GM12801 (cell line): Measurements from ENCODE around the gene TPO.

Experiments
- CTCF ChIP-seq: IDR thresholded peaks from one replicate; pipeline ENCODE4 v1.5.1; 2011; ENCODE audit warnings: control low read depth; ENCODE audit not compliant: insufficient read length; ENCODE audit errors: extremely low read depth

TPO gene

GRCh38 chr2:1422131-1422530 is 8.9 kb downstream of the TPO start:
- no peak for TF ChIP-seq CTCF

- no peak for TF ChIP-seq CTCF
Measured at GRCh38 chr2:1422716-1423285, 9.5 kb downstream of the TPO start.

- TF ChIP-seq CTCF = no peak
Measured at GRCh38 chr2:1427086-1427485, 13.8 kb downstream of the TPO start.

- no peak for TF ChIP-seq CTCF
Measured at GRCh38 chr2:1429895-1430294, 16.6 kb downstream of the TPO start.

- TF ChIP-seq CTCF = no peak
Measured at GRCh38 chr2:1430491-1430890, 17.2 kb downstream of the TPO start.

GRCh38 chr2:1431886-1432400 is 18.7 kb downstream of the TPO start:
- TF ChIP-seq CTCF = no peak

GRCh38 chr2:1432726-1433125 is 19.5 kb downstream of the TPO start:
- TF ChIP-seq CTCF = no peak
